ENCODE data around the gene HEXA.
"Not testable (repeated sequence)": the region's sequence is repeated elsewhere in the genome, so short reads cannot be mapped to it uniquely, and the experiment has no call there.

Gene HEXA

DNA sequence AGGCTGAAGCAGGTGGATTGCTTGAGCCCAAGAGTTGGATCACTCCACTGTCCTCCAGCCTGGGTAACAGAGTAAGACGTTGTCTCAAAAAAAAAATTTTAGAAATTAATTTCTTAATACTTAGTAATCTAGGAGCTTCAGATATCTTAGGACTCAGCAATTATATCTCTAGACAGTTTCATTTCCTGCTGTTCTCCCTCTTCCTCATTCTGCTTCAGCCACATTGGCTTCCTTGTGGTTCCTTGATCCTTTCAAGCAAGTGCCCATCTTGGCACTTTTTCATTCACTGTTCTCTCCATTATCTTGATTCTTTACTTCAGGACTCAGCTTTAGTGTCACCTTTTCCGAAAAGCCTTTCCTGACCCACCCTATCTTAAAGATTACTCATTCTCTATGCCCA is 44.8 kb upstream of the HEXA start:
- H3K27ac ChIP-seq (replicated peaks): no peak overlapping the region; the same call in 1 of the 2 replicates
- no peaks in the 10 kb centered on the region for H3K27me3 ChIP-seq (ENCODE audit: insufficient read depth, poor library complexity, severe bottlenecking)
- no peak overlapping the region for H3K4me3 ChIP-seq (replicated peaks; ENCODE audit: insufficient read depth, low read length)
- TF ChIP-seq CTCF (IDR thresholded peaks at IDR 0.05; ENCODE audit: insufficient read depth, low read length) (no peak), SPI1 (IDR thresholded peaks at IDR 0.05; ENCODE audit: borderline replicate concordance, low read depth) (peak; percentile 85), REST (IDR thresholded peaks at IDR 0.05; ENCODE audit: insufficient replicate concordance, low read depth) (no peak)
- peak in 1 of 2 experiments; percentile 36 for DNase-seq (ENCODE audit: low read depth in 1 of 2, low spot score in 1 of 2)

GRCh38 chr15:72419768-72420167 is 44.0 kb upstream of the HEXA start:
- not testable (repeated sequence) for H3K27ac ChIP-seq (replicated peaks); H3K4me3 ChIP-seq (replicated peaks; ENCODE audit: insufficient read depth, low read length); H3K27me3 ChIP-seq (ENCODE audit: insufficient read depth, poor library complexity, severe bottlenecking); DNase-seq (ENCODE audit: low read depth in 1 of 2, low spot score in 1 of 2)

DNA sequence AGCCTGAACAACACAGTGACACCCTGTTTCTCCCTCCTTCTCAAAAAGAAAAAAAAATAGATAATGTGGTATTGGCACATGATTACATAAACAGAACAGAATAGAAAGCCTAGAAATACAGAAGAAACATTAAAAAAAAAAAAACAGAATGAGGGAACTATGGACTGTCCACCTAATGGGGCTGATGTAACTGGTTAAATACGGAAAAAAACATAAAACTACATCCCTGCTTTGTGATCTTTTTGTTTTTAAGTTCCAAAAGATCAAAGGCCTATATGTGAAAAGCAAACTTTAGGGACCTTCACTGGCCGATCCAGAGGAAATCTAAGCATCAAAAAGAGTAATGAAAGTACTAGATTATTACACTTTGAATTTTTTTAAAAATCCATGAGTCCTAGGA is 39.5 kb upstream of the HEXA start:
- TF ChIP-seq SPI1 (IDR thresholded peaks at IDR 0.05; ENCODE audit: borderline replicate concordance, low read depth) (no peak), REST (IDR thresholded peaks at IDR 0.05; ENCODE audit: insufficient replicate concordance, low read depth) (no peak), POLR2AphosphoS5 (IDR thresholded peaks at IDR 0.05; ENCODE audit: low read depth) (no peak), CTCF (IDR thresholded peaks at IDR 0.05; ENCODE audit: insufficient read depth, low read length) (no peak), GABPA (IDR thresholded peaks at IDR 0.05; ENCODE audit: low read depth) (no peak)
- Histone ChIP-seq H3K27me3 (ENCODE audit: insufficient read depth, poor library complexity, severe bottlenecking) (no peaks in the 10 kb centered on the region), H3K27ac (replicated peaks) (no peak overlapping the region)

DNA sequence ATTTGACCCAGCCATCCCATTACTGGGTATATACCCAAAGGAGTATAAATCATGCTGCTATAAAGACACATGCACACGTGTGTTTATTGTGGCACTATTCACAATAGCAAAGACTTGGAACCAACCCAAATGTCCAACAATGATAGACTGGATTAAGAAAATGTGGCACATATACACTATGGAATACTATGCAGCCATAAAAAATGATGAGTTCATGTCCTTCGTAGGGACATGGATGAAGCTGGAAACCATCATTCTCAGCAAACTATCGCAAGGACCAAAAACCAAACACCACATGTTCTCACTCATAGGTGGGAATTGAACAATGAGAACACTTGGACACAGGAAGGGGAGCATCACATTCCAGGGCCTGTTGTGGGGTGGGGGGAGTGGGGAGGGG is 37.5 kb upstream of the HEXA start:
- not testable (repeated sequence) for H3K27me3 ChIP-seq (ENCODE audit: insufficient read depth, poor library complexity, severe bottlenecking); DNase-seq (ENCODE audit: low read depth in 1 of 2, low spot score in 1 of 2); H3K4me3 ChIP-seq (replicated peaks; ENCODE audit: insufficient read depth, low read length); H3K27ac ChIP-seq (replicated peaks)

More for the DNA sequence above, 39.5 kb upstream of the HEXA start:
- H3K4me3 ChIP-seq (replicated peaks; ENCODE audit: insufficient read depth, low read length): no peak overlapping the region
- DNase-seq (ENCODE audit: low read depth in 1 of 2, low spot score in 1 of 2): no peak

- no peak for DNase-seq (ENCODE audit: low read depth in 1 of 2, low spot score in 1 of 2)
- no peak overlapping the region for H3K27ac ChIP-seq (replicated peaks)
- H3K4me3 ChIP-seq (replicated peaks; ENCODE audit: insufficient read depth, low read length): no peak overlapping the region
- no peaks in the 10 kb centered on the region for H3K27me3 ChIP-seq (ENCODE audit: insufficient read depth, poor library complexity, severe bottlenecking)
- TF ChIP-seq REST (IDR thresholded peaks at IDR 0.05; ENCODE audit: insufficient replicate concordance, low read depth) (no peak), SPI1 (IDR thresholded peaks at IDR 0.05; ENCODE audit: borderline replicate concordance, low read depth) (no peak), CTCF (IDR thresholded peaks at IDR 0.05; ENCODE audit: insufficient read depth, low read length) (no peak), POLR2AphosphoS5 (IDR thresholded peaks at IDR 0.05; ENCODE audit: low read depth) (no peak), GABPA (IDR thresholded peaks at IDR 0.05; ENCODE audit: low read depth) (no peak)
Observed at GRCh38 chr15:72411544-72411943, 35.7 kb upstream of the HEXA start.

Measured in HL-60 (cell line).